A549 (cell line): ENCODE measurements around the gene BTBD6.

Experiments used
- CBX8 ChIP-seq: fragments of 200-600 bp; sonication (generic); IDR thresholded peaks from 2 replicates; pipeline ENCODE4 v1.6.1; 2016
- CHD2 ChIP-seq: fragments of 150-350 bp; IDR thresholded peaks from 2 replicates; pipeline ENCODE4 v1.6.1; 2014; ENCODE audit warnings: low read length; ENCODE audit not compliant: partially characterized antibody
- CHD4 ChIP-seq: fragments of 200-600 bp; sonication (generic); IDR thresholded peaks from 2 replicates; pipeline ENCODE4 v1.6.1; 2016; ENCODE audit warnings: antibody characterized with exemption, mild to moderate bottlenecking, borderline replicate concordance
- CTCF ChIP-seq: fragments of >200 bp; sonication (Bioruptor Twin); formaldehyde crosslinking; IDR thresholded peaks from 3 replicates; pipeline ENCODE4 v1.5.1; 2016
- EP300 ChIP-seq, 2 experiments: fragments of >200 bp; sonication (Bioruptor Twin); formaldehyde crosslinking; IDR thresholded peaks; 2 replicates in 1 of 2; 3 replicates in 1 of 2; pipeline ENCODE4 v1.6.1; 2016 to 2017
- ESRRA ChIP-seq: fragments of 150-350 bp; IDR thresholded peaks from 2 replicates; pipeline ENCODE4 v1.6.1; 2014; ENCODE audit warnings: mild to moderate bottlenecking, low read length, borderline replicate concordance
- MAFK ChIP-seq: fragments of 450-650 bp; IDR thresholded peaks from 2 replicates; pipeline ENCODE4 v1.6.1; 2014; ENCODE audit not compliant: partially characterized antibody
- MYC ChIP-seq: IDR thresholded peaks from 2 replicates; pipeline ENCODE4 v1.6.1; 2012; ENCODE audit warnings: mild to moderate bottlenecking, inconsistent platforms, low read length, improper control_type of control experiment, borderline replicate concordance
- POLR2A ChIP-seq: IDR thresholded peaks from 2 replicates; pipeline ENCODE4 v1.6.1; 2012; ENCODE audit warnings: mild to moderate bottlenecking, low read length
- RAD21 ChIP-seq, 2 experiments: fragments of >200 bp in 1 of 2; sonication (Bioruptor Twin) in 1 of 2; formaldehyde crosslinking in 1 of 2; IDR thresholded peaks in 1 of 2; conservative IDR thresholded peaks in 1 of 2; 2 replicates in 1 of 2; 3 replicates in 1 of 2; pipeline ENCODE4 v1.6.1; 2012 to 2018; ENCODE audit warnings: inconsistent platforms in 1 of 2
- SMC3 ChIP-seq: fragments of >200 bp; sonication (Bioruptor Twin); formaldehyde crosslinking; IDR thresholded peaks from 3 replicates; pipeline ENCODE4 v1.6.1; 2018; ENCODE audit warnings: inconsistent platforms

DNA sequence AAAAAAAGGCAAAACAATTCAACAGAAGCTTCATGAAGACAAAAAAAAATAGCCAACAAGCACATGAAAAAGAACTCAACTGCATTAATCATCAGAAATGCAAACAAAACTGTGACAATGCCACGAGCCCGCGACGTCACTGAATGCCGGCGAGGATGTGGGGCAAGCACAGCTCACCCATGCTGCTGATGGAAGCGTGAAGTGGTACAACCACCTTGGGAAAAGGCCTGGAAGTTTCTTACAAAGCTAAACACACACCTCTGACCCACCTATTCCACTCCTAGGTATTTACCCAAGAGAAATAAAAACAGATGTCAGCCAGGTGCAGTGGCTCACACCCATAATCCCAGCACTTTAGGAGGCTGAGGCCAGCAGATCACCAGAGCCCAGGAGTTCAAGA, 10.5 kb downstream of the BTBD6 start:
- TF ChIP-seq CHD2 (no peak), CTCF (no peak), ESRRA (no peak), CHD4 (no peak), RAD21 (conservative IDR thresholded peaks at IDR 0.05 in 1 of 2, IDR thresholded peaks at IDR 0.05 in 1 of 2) (no peak), EP300 (IDR thresholded peaks at IDR 0.05) (no peak), POLR2A (no peak), MYC (no peak), MAFK (no peak), CBX8 (no peak), SMC3 (no peak)
